ENCODE data around the gene ISG20.

- TF ChIP-seq CTCF (IDR thresholded peaks at IDR 0.05), result no peak
- TF ChIP-seq POLR2A (IDR thresholded peaks at IDR 0.05), result no peak
Measured at GRCh38 chr15:88629071-88629470, 9.7 kb upstream of the ISG20 start.
